ENCODE measurements around the gene ARHGEF16.

Gene ARHGEF16

GRCh38 chr1:3482378-3482849 is 27.9 kb downstream of the ARHGEF16 start:
- DNase-seq (ENCODE audit: low read depth), result no peak

GRCh38 chr1:3483380-3483779 is 28.9 kb downstream of the ARHGEF16 start:
- DNase-seq (ENCODE audit: low read depth), result no peak

GRCh38 chr1:3483801-3484444 is 29.5 kb downstream of the ARHGEF16 start:
- DNase-seq (ENCODE audit: low read depth), result no peak

- DNase-seq (ENCODE audit: low read depth), result no peak
Observed at GRCh38 chr1:3485016-3485415, 30.6 kb downstream of the ARHGEF16 start.

- DNase-seq (ENCODE audit: low read depth), result no peak
Observed at GRCh38 chr1:3488432-3488831, 34.0 kb downstream of the ARHGEF16 start.

GRCh38 chr1:3490046-3490745 is 35.7 kb downstream of the ARHGEF16 start:
- DNase-seq (ENCODE audit: low read depth), result no peak

GRCh38 chr1:3491291-3492246 is 37.1 kb downstream of the ARHGEF16 start:
- no peak for DNase-seq (ENCODE audit: low read depth)

GRCh38 chr1:3492545-3493246 is 38.2 kb downstream of the ARHGEF16 start:
- no peak for DNase-seq (ENCODE audit: low read depth)

GRCh38 chr1:3494321-3495308 is 40.1 kb downstream of the ARHGEF16 start:
- no peak for DNase-seq (ENCODE audit: low read depth)

GRCh38 chr1:3495776-3496745 is 41.6 kb downstream of the ARHGEF16 start:
- no peak for DNase-seq (ENCODE audit: low read depth)

GRCh38 chr1:3496916-3497315 is 42.5 kb downstream of the ARHGEF16 start:
- no peak for DNase-seq (ENCODE audit: low read depth)

- DNase-seq (ENCODE audit: low read depth), result no peak
Observed at GRCh38 chr1:3497521-3497920, 43.1 kb downstream of the ARHGEF16 start.

GRCh38 chr1:3498246-3498930 is 43.9 kb downstream of the ARHGEF16 start:
- no peak for DNase-seq (ENCODE audit: low read depth)

- no peak for DNase-seq (ENCODE audit: low read depth)
Observed at GRCh38 chr1:3498986-3499385, 44.5 kb downstream of the ARHGEF16 start.

GRCh38 chr1:3499611-3500010 is 45.1 kb downstream of the ARHGEF16 start:
- DNase-seq (ENCODE audit: low read depth), result no peak

GRCh38 chr1:3500265-3500835 is 45.9 kb downstream of the ARHGEF16 start:
- DNase-seq (ENCODE audit: low read depth), result no peak

GRCh38 chr1:3501437-3501836 is 47.0 kb downstream of the ARHGEF16 start:
- no peak for DNase-seq (ENCODE audit: low read depth)

- no peak for DNase-seq (ENCODE audit: low read depth)
Observed at GRCh38 chr1:3501856-3502640, 47.6 kb downstream of the ARHGEF16 start.

Measured in HS-27A (cell line).